Small intestine (tissue), 7 donors: ENCODE data around the gene PLEKHF1. TPM values are rescaled to one million over a fixed set of nuclear protein-coding genes. Genes with fewer than 3 reads are reported as not detected.

Experiments
- DNase-seq, 2 donors: peaks; one replicate each; pipeline versions ENCODE4 v3.0.0 to v3.0.0-alpha.2; 2013
- FAIRE-seq: peaks from 2 replicates; lab custom pipeline; 2012; peaks lifted over from hg19 to GRCh38; lab: Jason Lieb, UNC
- H3K27ac ChIP-seq, 3 donors: one replicate each; pipeline ENCODE4 v1.5.1; 2013; ENCODE audit warnings: low read length in 2 of 3, mild to moderate bottlenecking in 2 of 3, control low read depth in 1 of 3, inconsistent platforms in 1 of 3, low read depth in 1 of 3, moderate library complexity in 1 of 3
- H3K27me3 ChIP-seq, 3 donors: one replicate each; pipeline ENCODE4 v1.6.1; 2013; ENCODE audit warnings: low read length in 3 of 3, inconsistent platforms in 1 of 3; ENCODE audit not compliant: control insufficient read depth in 3 of 3, insufficient read depth in 3 of 3
- H3K36me3 ChIP-seq, 3 donors: one replicate each; pipeline ENCODE4 v1.6.1; 2013; ENCODE audit warnings: low read length in 3 of 3, inconsistent platforms in 1 of 3, low read depth in 1 of 3, mild to moderate bottlenecking in 1 of 3, moderate library complexity in 1 of 3; ENCODE audit not compliant: control insufficient read depth in 3 of 3, insufficient read depth in 2 of 3
- H3K4me1 ChIP-seq, 3 donors: one replicate each; pipeline ENCODE4 v1.6.1; 2013; ENCODE audit warnings: low read length in 2 of 3, inconsistent platforms in 1 of 3, low read depth in 1 of 3, mild to moderate bottlenecking in 1 of 3, moderate library complexity in 1 of 3; ENCODE audit not compliant: control insufficient read depth in 3 of 3, insufficient read depth in 2 of 3
- H3K4me3 ChIP-seq, 3 donors: one replicate each; pipeline ENCODE4 v1.5.1; 2013; ENCODE audit warnings: low read length in 3 of 3, control low read depth in 1 of 3, inconsistent platforms in 1 of 3, low read depth in 1 of 3, mild to moderate bottlenecking in 1 of 3, moderate library complexity in 1 of 3
- H3K9me3 ChIP-seq, 2 donors: one replicate each; pipeline ENCODE4 v1.6.1; 2013; ENCODE audit warnings: low read depth in 1 of 2, low read length in 1 of 2; ENCODE audit not compliant: control insufficient read depth in 2 of 2, insufficient read depth in 1 of 2
- WGBS, 3 donors: extraction: QIAGEN DNeasy Blood & Tissue Kit; methylation state at CpG; one replicate each; pipeline ENCODE4 v1.1.7; 2013; 5-methylcytosine and 5-hydroxymethylcytosine counted together
- polyA plus RNA-seq, 4 donors: library from polyadenylated mRNA; stranded (reverse) in 3 of 4; unstranded in 1 of 4; fragments of 200-250 nt in 3 of 4; fragments of 120-200 nt in 1 of 4; gene quantifications; one replicate each; pipeline versions ENCODE4 v1.2.1 to v1.2.3, GENCODE V29; 2013
- donor health status: healthy with polysubstance abuse.
- donor health status: control.
- donor health status: control.
- donor health status: Bipolar disorder and iron deficiency.
- donor health status: healthy.

The PLEKHF1 gene
- polyA plus RNA-seq, 4 donors: 1.6 to 12.2 (median 7.1) TPM

GRCh38 chr19:29653398-29653797, 11.9 kb upstream of the PLEKHF1 start:
- Histone ChIP-seq H3K27me3 (peaks cover 0 to 3% (median 2%) of the 10 kb centered on the region in 3 donors), H3K9me3 (no peaks in the 10 kb centered on the region), H3K27ac (no peak overlapping the region), H3K4me1 (no peaks in the 10 kb centered on the region), H3K4me3 (no peak overlapping the region), H3K36me3 (no peaks in the 10 kb centered on the region)
- DNase-seq: no peak
- no peak for FAIRE-seq
- WGBS, 3 donors: 89 to 93% (median 90%) methylated on average over 5 of the region's 5 CpGs

GRCh38 chr19:29655648-29656335, 9.5 kb upstream of the PLEKHF1 start:
- no peak for FAIRE-seq
- 50 to 66% (median 62%) methylated on average over 4 of the region's 4 CpGs for WGBS, 3 donors
- Histone ChIP-seq H3K27me3 (peaks cover 0 to 3% (median 2%) of the 10 kb centered on the region in 3 donors), H3K27ac (no peak overlapping the region), H3K36me3 (no peaks in the 10 kb centered on the region), H3K4me3 (no peak overlapping the region), H3K4me1 (no peaks in the 10 kb centered on the region), H3K9me3 (no peaks in the 10 kb centered on the region)
- no peak for DNase-seq

GRCh38 chr19:29658221-29658991, 6.9 kb upstream of the PLEKHF1 start:
- Histone ChIP-seq H3K36me3 (no peaks in the 10 kb centered on the region), H3K27me3 (peaks cover 0 to 8% (median under 1%) of the 10 kb centered on the region in 3 donors), H3K9me3 (no peaks in the 10 kb centered on the region), H3K4me1 (no peaks in the 10 kb centered on the region), H3K4me3 (no peak overlapping the region), H3K27ac (no peak overlapping the region)
- 77 to 81% (median 78%) methylated on average over 5 of the region's 5 CpGs for WGBS, 3 donors
- FAIRE-seq (no peak), DNase-seq (no peak)

- peaks cover 0 to 1% (median 0%) of the 10 kb centered on the region in 3 donors for H3K4me1 ChIP-seq
- FAIRE-seq: no peak
- DNase-seq: no peak
- WGBS, 3 donors: 46 to 57% (median 48%) methylated on average over 10 of the region's 10 CpGs
- no peak overlapping the region for H3K27ac ChIP-seq
- no peaks in the 10 kb centered on the region for H3K36me3 ChIP-seq
- H3K4me3 ChIP-seq: no peak overlapping the region
- peaks cover 0 to 5% (median 0%) of the 10 kb centered on the region in 3 donors for H3K27me3 ChIP-seq
- no peaks in the 10 kb centered on the region for H3K9me3 ChIP-seq
These were observed 4.4 kb upstream of the PLEKHF1 start for GRCh38 chr19:29660835-29661234.

- Histone ChIP-seq H3K27me3 (peaks cover 0 to 5% (median 0%) of the 10 kb centered on the region in 3 donors), H3K4me1 (peaks cover 0 to 13% (median 0%) of the 10 kb centered on the region in 3 donors), H3K4me3 (no peak overlapping the region), H3K9me3 (no peaks in the 10 kb centered on the region), H3K36me3 (no peaks in the 10 kb centered on the region), H3K27ac (peak overlapping the region in 1 of 3 donors; percentile 84)
- FAIRE-seq (no peak), DNase-seq (no peak)
- WGBS, 3 donors: 4 to 25% (median 16%) methylated on average over 1 of the region's 1 CpG
These were observed 3.0 kb upstream of the PLEKHF1 start for GRCh38 chr19:29662278-29662603.

- peak; percentile 12 to 34 for DNase-seq
- WGBS, 3 donors: 12 to 39% (median 22%) methylated on average over 17 of the region's 17 CpGs
- Histone ChIP-seq H3K4me3 (no peak overlapping the region), H3K36me3 (no peaks in the 10 kb centered on the region), H3K4me1 (peaks cover 0 to 13% (median 0%) of the 10 kb centered on the region in 3 donors), H3K27me3 (peaks cover 0 to 5% (median 0%) of the 10 kb centered on the region in 3 donors), H3K27ac (peak overlapping the region in 1 of 3 donors; percentile 84), H3K9me3 (no peaks in the 10 kb centered on the region)
- FAIRE-seq: no peak
These were observed 2.5 kb upstream of the PLEKHF1 start for GRCh38 chr19:29662604-29663404.

GRCh38 chr19:29663861-29664752, 1.2 kb upstream of the PLEKHF1 start:
- H3K4me1 ChIP-seq: peaks cover 0 to 13% (median 0%) of the 10 kb centered on the region in 3 donors
- H3K27ac ChIP-seq: no peak overlapping the region
- WGBS, 3 donors: 86 to 93% (median 91%) methylated on average over 19 of the region's 19 CpGs
- FAIRE-seq (no peak), DNase-seq (no peak)
- H3K4me3 ChIP-seq: no peak overlapping the region
- peaks cover 0 to 5% (median 0%) of the 10 kb centered on the region in 3 donors for H3K27me3 ChIP-seq
- no peaks in the 10 kb centered on the region for H3K9me3 ChIP-seq
- H3K36me3 ChIP-seq: no peaks in the 10 kb centered on the region
